IPS-18c (cell line): ENCODE data around the gene COL6A3.

Source experiments
- H3K4me3 ChIP-seq: 2 replicates; pipeline ENCODE4 v1.7.0; 2013; ENCODE audit warnings: low read depth, mild to moderate bottlenecking, low read length, moderate library complexity; ENCODE audit not compliant: insufficient read depth
- H3K9me3 ChIP-seq: one replicate; pipeline ENCODE4 v1.6.1; 2013; ENCODE audit warnings: mild to moderate bottlenecking, low read length, moderate library complexity; ENCODE audit not compliant: control insufficient read depth, insufficient read depth

Gene COL6A3

GRCh38 chr2:237345891-237346640 lies 67.9 kb downstream of the COL6A3 start:
- Histone ChIP-seq H3K9me3 (no peaks in the 10 kb centered on the region), H3K4me3 (no peak overlapping the region)

GRCh38 chr2:237345411-237345810 lies 68.6 kb downstream of the COL6A3 start:
- Histone ChIP-seq H3K9me3 (no peaks in the 10 kb centered on the region), H3K4me3 (no peak overlapping the region)

- H3K9me3 ChIP-seq, result no peaks in the 10 kb centered on the region
- no peak overlapping the region for H3K4me3 ChIP-seq
These were observed 69.0 kb downstream of the COL6A3 start for GRCh38 chr2:237344942-237345341.

- no peaks in the 10 kb centered on the region for H3K9me3 ChIP-seq
- no peak overlapping the region for H3K4me3 ChIP-seq
These were observed 70.0 kb downstream of the COL6A3 start for GRCh38 chr2:237343993-237344392.

GRCh38 chr2:237341872-237342271 lies 72.1 kb downstream of the COL6A3 start:
- Histone ChIP-seq H3K9me3 (no peaks in the 10 kb centered on the region), H3K4me3 (no peak overlapping the region)

GRCh38 chr2:237337586-237337985 lies 76.4 kb downstream of the COL6A3 start:
- Histone ChIP-seq H3K9me3 (no peaks in the 10 kb centered on the region), H3K4me3 (no peak overlapping the region)

GRCh38 chr2:237336131-237336530 lies 77.8 kb downstream of the COL6A3 start:
- H3K4me3 ChIP-seq, result no peak overlapping the region
- no peaks in the 10 kb centered on the region for H3K9me3 ChIP-seq

- no peak overlapping the region for H3K4me3 ChIP-seq
- H3K9me3 ChIP-seq, result no peaks in the 10 kb centered on the region
These were observed 80.2 kb downstream of the COL6A3 start for GRCh38 chr2:237333748-237334147.

- H3K9me3 ChIP-seq, result no peaks in the 10 kb centered on the region
- no peak overlapping the region for H3K4me3 ChIP-seq
These were observed 83.4 kb downstream of the COL6A3 start for GRCh38 chr2:237330541-237330940.

GRCh38 chr2:237327175-237327950 lies 86.6 kb downstream of the COL6A3 start:
- Histone ChIP-seq H3K4me3 (no peak overlapping the region), H3K9me3 (no peaks in the 10 kb centered on the region)

GRCh38 chr2:237326266-237327171 lies 87.4 kb downstream of the COL6A3 start:
- Histone ChIP-seq H3K4me3 (no peak overlapping the region), H3K9me3 (no peaks in the 10 kb centered on the region)

GRCh38 chr2:237324837-237325236 lies 89.1 kb downstream of the COL6A3 start:
- Histone ChIP-seq H3K4me3 (no peak overlapping the region), H3K9me3 (no peaks in the 10 kb centered on the region)

GRCh38 chr2:237324405-237324831 lies 89.5 kb downstream of the COL6A3 start:
- Histone ChIP-seq H3K4me3 (no peak overlapping the region), H3K9me3 (no peaks in the 10 kb centered on the region)

GRCh38 chr2:237323656-237324055 lies 90.3 kb downstream of the COL6A3 start:
- Histone ChIP-seq H3K4me3 (no peak overlapping the region), H3K9me3 (peaks cover 2% of the 10 kb centered on the region)

- H3K4me3 ChIP-seq, result no peak overlapping the region
These were observed 91.4 kb downstream of the COL6A3 start for GRCh38 chr2:237322564-237322963.

GRCh38 chr2:237321746-237322145 lies 92.2 kb downstream of the COL6A3 start:
- Histone ChIP-seq H3K9me3 (peaks cover 3% of the 10 kb centered on the region), H3K4me3 (no peak overlapping the region)

More at GRCh38 chr2:237322564-237322963, 91.4 kb downstream of the COL6A3 start:
- peaks cover 3% of the 10 kb centered on the region for H3K9me3 ChIP-seq

- Histone ChIP-seq H3K9me3 (peaks cover 3% of the 10 kb centered on the region), H3K4me3 (no peak overlapping the region)
These were observed 93.0 kb downstream of the COL6A3 start for GRCh38 chr2:237320801-237321560.
